HG03060 (cell line): ENCODE data around the gene RDX.
"Not testable (repeated sequence)": the region's sequence is repeated elsewhere in the genome, so short reads cannot be mapped to it uniquely, and the experiment has no call there.

ENCODE experiments used
- ATAC-seq: cut with Tn5 transposase; IDR thresholded peaks from one replicate; pipeline ENCODE4 v1.9.1; 2021; ENCODE audit warnings: low read depth, moderate number of reproducible peaks; ENCODE audit not compliant: unreplicated experiment

The RDX gene

GRCh38 chr11:110208678-110209312, 87.6 kb downstream of the RDX start:
- not testable (repeated sequence) for ATAC-seq

- no peak for ATAC-seq
These were observed 89.3 kb downstream of the RDX start for GRCh38 chr11:110207123-110207522.

- ATAC-seq = no peak
These were observed 95.6 kb downstream of the RDX start for GRCh38 chr11:110200836-110201235.

- ATAC-seq = no peak
These were observed 96.2 kb downstream of the RDX start for GRCh38 chr11:110200241-110200640.

GRCh38 chr11:110199184-110199981, 97.0 kb downstream of the RDX start:
- no peak for ATAC-seq

- no peak for ATAC-seq
These were observed 98.2 kb downstream of the RDX start for GRCh38 chr11:110198031-110198729.

GRCh38 chr11:110196884-110197420, 99.5 kb downstream of the RDX start:
- no peak for ATAC-seq

GRCh38 chr11:110196241-110196754, 100.1 kb downstream of the RDX start:
- no peak for ATAC-seq

GRCh38 chr11:110194211-110194766, 102.1 kb downstream of the RDX start:
- not testable (repeated sequence) for ATAC-seq

GRCh38 chr11:110192604-110193282, 103.7 kb downstream of the RDX start:
- peak; percentile 85 for ATAC-seq

GRCh38 chr11:110190885-110191284, 105.5 kb downstream of the RDX start:
- ATAC-seq = no peak

GRCh38 chr11:110187731-110188130, 108.7 kb downstream of the RDX start:
- ATAC-seq = no peak

GRCh38 chr11:110186867-110187266, 109.5 kb downstream of the RDX start:
- no peak for ATAC-seq

- ATAC-seq = no peak
These were observed 110.0 kb downstream of the RDX start for GRCh38 chr11:110186456-110186855.

- ATAC-seq = no peak
These were observed 110.8 kb downstream of the RDX start for GRCh38 chr11:110185599-110185998.

GRCh38 chr11:110185121-110185591, 111.3 kb downstream of the RDX start:
- ATAC-seq = no peak

- no peak for ATAC-seq
These were observed 112.0 kb downstream of the RDX start for GRCh38 chr11:110184456-110184855.

- no peak for ATAC-seq
These were observed 113.5 kb downstream of the RDX start for GRCh38 chr11:110182886-110183285.

GRCh38 chr11:110179064-110179463, 117.3 kb downstream of the RDX start:
- no peak for ATAC-seq

GRCh38 chr11:110177086-110177456, 119.3 kb downstream of the RDX start:
- ATAC-seq = no peak
